ENCODE results near the gene PID1. TPM values are rescaled to one million over a fixed set of nuclear protein-coding genes. Genes with fewer than 3 reads are reported as not detected.

The PID1 gene
- total and polyA plus RNA-seq, 8 donors = 10.2 to 51.2 (median 35.4) TPM

DNA sequence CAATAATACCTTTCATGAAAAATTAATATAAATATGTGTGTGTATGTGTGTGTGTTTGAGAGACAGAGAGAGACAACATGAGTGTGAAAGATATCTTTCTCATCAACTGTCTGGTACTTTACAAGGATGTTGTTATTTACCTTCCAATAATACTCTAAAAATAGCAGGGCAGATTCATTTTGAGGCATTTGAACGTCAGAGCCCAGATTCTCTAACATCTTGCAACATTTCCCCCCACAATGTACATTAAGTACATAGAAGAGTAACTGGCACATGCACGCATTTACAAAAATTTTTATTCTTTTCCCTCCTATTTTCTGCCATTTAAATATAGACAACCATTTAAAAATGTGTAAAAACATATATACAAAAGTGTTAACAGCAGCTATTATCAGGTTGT, 100.9 kb downstream of the PID1 start:
- Histone ChIP-seq H3K9me3 (peaks cover 0 to 14% (median 3%) of the 10 kb centered on the region in 4 donors), H3K4me1 (peaks cover 0 to 11% (median 4%) of the 10 kb centered on the region in 4 donors), H3K4me3 (no peak overlapping the region), H3K27ac (no peak overlapping the region), H3K36me3 (no peaks in the 10 kb centered on the region), H3K27me3 (no peaks in the 10 kb centered on the region)
- TF ChIP-seq POLR2AphosphoS5 (IDR thresholded peaks at IDR 0.05) (no peak), EP300 (IDR thresholded peaks at IDR 0.05) (no peak), POLR2A (IDR thresholded peaks at IDR 0.05) (no peak)
- TF ChIP-seq, protein P1, sequence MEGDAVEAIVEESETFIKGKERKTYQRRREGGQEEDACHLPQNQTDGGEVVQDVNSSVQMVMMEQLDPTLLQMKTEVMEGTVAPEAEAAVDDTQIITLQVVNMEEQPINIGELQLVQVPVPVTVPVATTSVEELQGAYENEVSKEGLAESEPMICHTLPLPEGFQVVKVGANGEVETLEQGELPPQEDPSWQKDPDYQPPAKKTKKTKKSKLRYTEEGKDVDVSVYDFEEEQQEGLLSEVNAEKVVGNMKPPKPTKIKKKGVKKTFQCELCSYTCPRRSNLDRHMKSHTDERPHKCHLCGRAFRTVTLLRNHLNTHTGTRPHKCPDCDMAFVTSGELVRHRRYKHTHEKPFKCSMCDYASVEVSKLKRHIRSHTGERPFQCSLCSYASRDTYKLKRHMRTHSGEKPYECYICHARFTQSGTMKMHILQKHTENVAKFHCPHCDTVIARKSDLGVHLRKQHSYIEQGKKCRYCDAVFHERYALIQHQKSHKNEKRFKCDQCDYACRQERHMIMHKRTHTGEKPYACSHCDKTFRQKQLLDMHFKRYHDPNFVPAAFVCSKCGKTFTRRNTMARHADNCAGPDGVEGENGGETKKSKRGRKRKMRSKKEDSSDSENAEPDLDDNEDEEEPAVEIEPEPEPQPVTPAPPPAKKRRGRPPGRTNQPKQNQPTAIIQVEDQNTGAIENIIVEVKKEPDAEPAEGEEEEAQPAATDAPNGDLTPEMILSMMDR (IDR thresholded peaks at IDR 0.05) = no peak
- intact Hi-C loops (cut with DNase I; ENCODE audit: low total_unique reads) = no loop called here
- no peak for DNase-seq
- 61 to 85% (median 77%) methylated on average over 2 of the region's 2 CpGs for WGBS, 5 donors

DNA sequence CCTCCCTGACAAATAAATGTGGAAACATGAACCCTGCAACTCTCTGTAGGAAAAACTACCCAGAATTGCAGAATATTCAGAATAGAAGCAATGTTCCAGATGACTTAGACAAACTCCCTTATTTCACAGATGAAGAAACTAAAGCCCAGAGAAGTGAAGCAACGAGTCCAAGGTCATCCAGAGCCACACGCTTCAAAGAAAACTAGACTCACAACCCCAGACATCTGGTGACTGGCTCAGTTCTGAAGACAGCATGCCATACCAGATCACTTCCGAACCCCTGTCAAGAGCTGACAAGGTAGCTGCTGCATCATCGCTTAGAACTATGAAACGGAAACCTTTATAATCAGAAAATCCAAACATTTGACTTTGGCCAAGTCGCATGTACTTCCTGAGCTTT, 101.3 kb downstream of the PID1 start:
- Histone ChIP-seq H3K9me3 (peaks cover 0 to 12% (median 3%) of the 10 kb centered on the region in 4 donors), H3K27ac (no peak overlapping the region), H3K36me3 (no peaks in the 10 kb centered on the region), H3K4me3 (no peak overlapping the region), H3K4me1 (peaks cover 0 to 11% (median 5%) of the 10 kb centered on the region in 4 donors), H3K27me3 (no peaks in the 10 kb centered on the region)
- no peak for TF ChIP-seq POLR2A (IDR thresholded peaks at IDR 0.05)
- no peak for TF ChIP-seq POLR2AphosphoS5 (IDR thresholded peaks at IDR 0.05)
- no peak for TF ChIP-seq EP300 (IDR thresholded peaks at IDR 0.05)
- TF ChIP-seq, protein P1 (IDR thresholded peaks at IDR 0.05) = no peak
- DNase-seq = no peak
- intact Hi-C loops (cut with DNase I; ENCODE audit: low total_unique reads) = no loop called here
- 54 to 79% (median 64%) methylated on average over 6 of the region's 6 CpGs for WGBS, 5 donors

DNA sequence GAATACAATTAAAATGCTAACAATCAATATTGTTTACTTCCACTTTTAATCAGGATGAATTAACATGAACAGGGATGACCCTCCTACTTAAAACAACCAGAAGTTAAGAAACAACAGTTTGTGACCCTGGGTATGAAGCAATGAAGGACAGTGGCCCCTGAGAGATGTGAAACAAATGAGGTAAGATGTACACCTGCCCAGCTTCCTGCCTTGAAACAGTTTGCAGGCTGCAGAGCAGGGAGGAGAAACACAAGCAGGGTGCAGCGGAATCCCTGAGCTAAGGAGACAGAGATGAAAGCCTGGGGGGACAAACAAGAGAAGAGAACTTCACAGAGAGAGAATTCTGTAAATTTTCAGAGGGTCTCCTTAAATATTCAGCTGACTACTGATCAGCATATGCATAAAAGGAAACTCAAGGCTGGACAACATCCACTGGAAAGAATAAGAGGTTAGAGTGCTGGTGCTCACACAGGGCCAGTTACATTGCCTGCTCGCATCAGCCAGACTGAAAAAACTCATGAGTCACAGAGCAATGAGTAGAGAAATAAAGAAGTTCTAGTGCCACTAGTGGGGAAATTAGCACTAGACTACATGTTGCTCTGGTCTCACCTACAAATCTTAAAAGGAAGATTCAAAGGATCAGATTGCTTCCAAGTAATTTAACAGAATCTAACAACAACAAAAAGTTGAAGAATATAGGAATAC, 106.4 kb downstream of the PID1 start:
- 65 to 80% (median 75%) methylated on average over 2 of the region's 2 CpGs for WGBS, 5 donors
- TF ChIP-seq POLR2AphosphoS5 (IDR thresholded peaks at IDR 0.05) = no peak
- TF ChIP-seq POLR2A (IDR thresholded peaks at IDR 0.05) = no peak
- no peak for TF ChIP-seq EP300 (IDR thresholded peaks at IDR 0.05)
- TF ChIP-seq, protein P1 (IDR thresholded peaks at IDR 0.05) = no peak
- H3K9me3 ChIP-seq = no peaks in the 10 kb centered on the region

DNA sequence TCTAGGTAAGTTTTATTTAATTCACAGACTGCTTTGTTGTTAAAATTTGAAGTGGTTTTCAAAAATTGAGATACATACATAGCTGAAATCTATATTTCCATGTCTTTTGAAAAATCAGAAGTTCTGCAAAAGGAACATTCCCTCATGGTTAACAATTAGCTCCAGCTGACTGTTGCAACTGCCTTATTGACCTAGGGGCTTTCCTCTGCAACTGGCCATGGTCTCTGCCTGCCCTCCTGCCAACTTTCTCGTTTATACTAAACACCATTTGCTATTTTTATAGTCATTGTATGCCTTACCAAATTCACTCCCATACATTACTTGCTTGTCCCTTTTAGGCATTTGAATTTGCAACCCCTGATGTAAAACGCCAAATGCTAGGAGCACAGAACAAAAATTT, 107.2 kb downstream of the PID1 start:
- Histone ChIP-seq H3K4me1 (peaks cover 5 to 16% (median 14%) of the 10 kb centered on the region in 4 donors), H3K27ac (no peak overlapping the region), H3K4me3 (no peak overlapping the region), H3K27me3 (no peaks in the 10 kb centered on the region), H3K9me3 (no peaks in the 10 kb centered on the region), H3K36me3 (no peaks in the 10 kb centered on the region)
- WGBS, 5 donors = 52 to 57% (median 54%) methylated on average over 2 of the region's 2 CpGs
- no peak for TF ChIP-seq POLR2A (IDR thresholded peaks at IDR 0.05)
- no peak for TF ChIP-seq EP300 (IDR thresholded peaks at IDR 0.05)
- TF ChIP-seq, protein P1 (IDR thresholded peaks at IDR 0.05) = no peak
- no peak for TF ChIP-seq POLR2AphosphoS5 (IDR thresholded peaks at IDR 0.05)
- intact Hi-C loops (cut with DNase I; ENCODE audit: low total_unique reads) = no loop called here
- DNase-seq = no peak

More for the DNA sequence above, 106.4 kb downstream of the PID1 start:
- intact Hi-C loops (cut with DNase I; ENCODE audit: low total_unique reads) = no loop called here
- Histone ChIP-seq H3K27me3 (no peaks in the 10 kb centered on the region), H3K36me3 (no peaks in the 10 kb centered on the region), H3K4me1 (peaks cover 5 to 16% (median 14%) of the 10 kb centered on the region in 4 donors), H3K4me3 (no peak overlapping the region), H3K27ac (no peak overlapping the region)
- DNase-seq = no peak
